Suprapubic skin (tissue), 3 donors: ENCODE results near the gene RFX2.

Source experiments
- EP300 ChIP-seq: sonication (generic); formaldehyde crosslinking; IDR thresholded peaks from one replicate; pipeline ENCODE4 v1.6.1; 2017; ENCODE audit warnings: antibody characterized with exemption
- POLR2A ChIP-seq, 2 donors: fragments of 450-650 bp; IDR thresholded peaks; one replicate each; pipeline ENCODE4 v1.6.1; 2017; ENCODE audit warnings: antibody characterized with exemption in 2 of 2, mild to moderate bottlenecking in 2 of 2, moderate library complexity in 2 of 2
- TF ChIP-seq, protein P1 (sequence below), 2 donors: fragments of 200-600 bp in 1 of 2; fragments of 450-650 bp in 1 of 2; sonication (generic) in 1 of 2; IDR thresholded peaks; one replicate each; pipeline ENCODE4 v1.5.1; 2016 to 2019; ENCODE audit warnings: antibody characterized with exemption in 2 of 2, mild to moderate bottlenecking in 1 of 2, moderate library complexity in 1 of 2

DNA sequence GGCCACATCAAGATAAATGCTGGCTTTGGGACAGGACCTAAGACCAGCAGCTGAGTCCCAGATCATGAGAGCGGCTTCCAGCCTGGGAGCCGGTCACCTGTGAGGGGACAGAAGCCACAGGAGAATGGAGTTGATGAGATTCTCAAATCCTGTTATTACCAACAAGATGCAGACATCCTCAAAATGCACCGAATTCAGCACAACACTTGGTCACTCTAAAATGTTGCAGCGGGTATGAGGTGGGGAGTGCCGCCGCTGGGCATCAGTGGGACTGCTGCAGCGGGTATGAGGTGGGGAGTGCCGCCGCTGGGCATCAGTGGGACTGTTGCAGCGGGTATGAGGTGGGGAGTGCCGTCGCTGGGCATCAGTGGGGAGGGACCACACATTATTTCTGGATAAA lies 153.6 kb downstream of the RFX2 start:
- TF ChIP-seq, protein P1, sequence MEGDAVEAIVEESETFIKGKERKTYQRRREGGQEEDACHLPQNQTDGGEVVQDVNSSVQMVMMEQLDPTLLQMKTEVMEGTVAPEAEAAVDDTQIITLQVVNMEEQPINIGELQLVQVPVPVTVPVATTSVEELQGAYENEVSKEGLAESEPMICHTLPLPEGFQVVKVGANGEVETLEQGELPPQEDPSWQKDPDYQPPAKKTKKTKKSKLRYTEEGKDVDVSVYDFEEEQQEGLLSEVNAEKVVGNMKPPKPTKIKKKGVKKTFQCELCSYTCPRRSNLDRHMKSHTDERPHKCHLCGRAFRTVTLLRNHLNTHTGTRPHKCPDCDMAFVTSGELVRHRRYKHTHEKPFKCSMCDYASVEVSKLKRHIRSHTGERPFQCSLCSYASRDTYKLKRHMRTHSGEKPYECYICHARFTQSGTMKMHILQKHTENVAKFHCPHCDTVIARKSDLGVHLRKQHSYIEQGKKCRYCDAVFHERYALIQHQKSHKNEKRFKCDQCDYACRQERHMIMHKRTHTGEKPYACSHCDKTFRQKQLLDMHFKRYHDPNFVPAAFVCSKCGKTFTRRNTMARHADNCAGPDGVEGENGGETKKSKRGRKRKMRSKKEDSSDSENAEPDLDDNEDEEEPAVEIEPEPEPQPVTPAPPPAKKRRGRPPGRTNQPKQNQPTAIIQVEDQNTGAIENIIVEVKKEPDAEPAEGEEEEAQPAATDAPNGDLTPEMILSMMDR (IDR thresholded peaks at IDR 0.05), result no peak
- no peak for TF ChIP-seq POLR2A (IDR thresholded peaks at IDR 0.05)
- TF ChIP-seq EP300, result no peak
